ENCODE data around the gene SLC6A11.

DNA sequence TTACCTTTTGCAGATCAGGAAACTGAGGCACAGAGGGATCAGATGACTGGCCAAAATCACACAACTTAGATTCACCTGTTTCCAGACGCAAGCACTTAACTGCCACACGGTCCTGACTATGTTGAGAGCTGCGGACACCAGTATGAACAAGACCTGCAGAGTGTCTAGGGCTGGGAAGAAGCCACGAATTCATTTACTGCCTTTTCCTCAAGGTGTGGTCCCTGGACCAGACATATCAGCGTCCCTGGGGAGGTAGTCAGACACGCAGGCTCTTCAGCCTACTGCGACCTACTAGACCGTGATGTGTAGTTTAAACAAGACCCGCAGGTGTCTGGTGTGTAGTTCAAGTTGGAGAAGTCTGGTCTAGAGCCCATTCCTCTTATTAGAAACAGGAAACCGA is 541 bp upstream of the SLC6A11 start:
- TF ChIP-seq CTCF (IDR thresholded peaks at IDR 0.05) (no peak), POLR2A (IDR thresholded peaks at IDR 0.05) (no peak)

All from lower leg skin (tissue), 3 donors.